HFFc6 (cell line): ENCODE measurements around the gene GRIN2A. TPM values are rescaled to one million over a fixed set of nuclear protein-coding genes. Genes with fewer than 3 reads are reported as not detected.
A peak's percentile ranks its signal among the peaks of the same experiment; 100 is the strongest.

ENCODE experiments used
- DNase-seq: peaks from one replicate; pipeline ENCODE4 v3.0.0-alpha.2; 2018
- H3K27ac Mint-ChIP-seq: 2 replicates; pipeline ENCODE4 v1.8.0; 2020; ENCODE audit warnings: mild to moderate bottlenecking, mixed read lengths
- H3K27me3 Mint-ChIP-seq: 2 replicates; pipeline ENCODE4 v1.8.0; 2021; ENCODE audit warnings: mild to moderate bottlenecking, moderate library complexity, mixed read lengths; ENCODE audit not compliant: insufficient read depth
- H3K36me3 Mint-ChIP-seq: 2 replicates; pipeline ENCODE4 v1.8.0; 2021; ENCODE audit warnings: low read depth, mixed read lengths
- H3K4me1 Mint-ChIP-seq: 2 replicates; pipeline ENCODE4 v1.8.0; 2020; ENCODE audit warnings: low read depth, mixed read lengths
- H3K4me3 Mint-ChIP-seq: 2 replicates; pipeline ENCODE4 v1.8.0; 2020; ENCODE audit warnings: mild to moderate bottlenecking, moderate library complexity, mixed read lengths
- H3K9me3 Mint-ChIP-seq: 2 replicates; pipeline ENCODE4 v1.8.0; 2020; ENCODE audit warnings: mild to moderate bottlenecking, mixed read lengths
- total RNA-seq, 6 experiments: library from RNA; stranded (reverse); fragmentation: NEBNext Ultra II Directional; extraction: Animal tissue kit (Norgen Biotek cat#: 25700); gene quantifications; 2 replicates in 1 of 6; 3 replicates in 5 of 6; pipeline ENCODE4 v1.2.3, GENCODE V29; 2021
- TF ChIP-seq, protein P1 (sequence below): fragments of 200-600 bp; sonication (generic); IDR thresholded peaks from 2 replicates; pipeline ENCODE4 v1.5.0; 2021; ENCODE audit warnings: antibody characterized with exemption, mild to moderate bottlenecking

The GRIN2A gene
- total RNA-seq, 6 experiments from 2014 or later: 0.02 to 0.18 (median 0.08) TPM; not detected in 1

GRCh38 chr16:10200637-10201586 is 18.7 kb upstream of the GRIN2A start:
- no peak overlapping the region for H3K4me3 Mint-ChIP-seq
- TF ChIP-seq, protein P1, sequence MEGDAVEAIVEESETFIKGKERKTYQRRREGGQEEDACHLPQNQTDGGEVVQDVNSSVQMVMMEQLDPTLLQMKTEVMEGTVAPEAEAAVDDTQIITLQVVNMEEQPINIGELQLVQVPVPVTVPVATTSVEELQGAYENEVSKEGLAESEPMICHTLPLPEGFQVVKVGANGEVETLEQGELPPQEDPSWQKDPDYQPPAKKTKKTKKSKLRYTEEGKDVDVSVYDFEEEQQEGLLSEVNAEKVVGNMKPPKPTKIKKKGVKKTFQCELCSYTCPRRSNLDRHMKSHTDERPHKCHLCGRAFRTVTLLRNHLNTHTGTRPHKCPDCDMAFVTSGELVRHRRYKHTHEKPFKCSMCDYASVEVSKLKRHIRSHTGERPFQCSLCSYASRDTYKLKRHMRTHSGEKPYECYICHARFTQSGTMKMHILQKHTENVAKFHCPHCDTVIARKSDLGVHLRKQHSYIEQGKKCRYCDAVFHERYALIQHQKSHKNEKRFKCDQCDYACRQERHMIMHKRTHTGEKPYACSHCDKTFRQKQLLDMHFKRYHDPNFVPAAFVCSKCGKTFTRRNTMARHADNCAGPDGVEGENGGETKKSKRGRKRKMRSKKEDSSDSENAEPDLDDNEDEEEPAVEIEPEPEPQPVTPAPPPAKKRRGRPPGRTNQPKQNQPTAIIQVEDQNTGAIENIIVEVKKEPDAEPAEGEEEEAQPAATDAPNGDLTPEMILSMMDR: no peak
- no peak overlapping the region for H3K27ac Mint-ChIP-seq
- no peaks in the 10 kb centered on the region for H3K36me3 Mint-ChIP-seq
- no peaks in the 10 kb centered on the region for H3K4me1 Mint-ChIP-seq
- H3K27me3 Mint-ChIP-seq: no peaks in the 10 kb centered on the region; the same call in none of the 2 replicates
- no peak for DNase-seq
- no peaks in the 10 kb centered on the region for H3K9me3 Mint-ChIP-seq

GRCh38 chr16:10196999-10197398 is 14.8 kb upstream of the GRIN2A start:
- no peaks in the 10 kb centered on the region for H3K4me1 Mint-ChIP-seq
- TF ChIP-seq, protein P1: no peak
- H3K27me3 Mint-ChIP-seq: no peaks in the 10 kb centered on the region; the same call in none of the 2 replicates
- H3K27ac Mint-ChIP-seq: no peak overlapping the region
- no peaks in the 10 kb centered on the region for H3K36me3 Mint-ChIP-seq
- H3K9me3 Mint-ChIP-seq: no peaks in the 10 kb centered on the region
- no peak overlapping the region for H3K4me3 Mint-ChIP-seq
- no peak for DNase-seq

DNA sequence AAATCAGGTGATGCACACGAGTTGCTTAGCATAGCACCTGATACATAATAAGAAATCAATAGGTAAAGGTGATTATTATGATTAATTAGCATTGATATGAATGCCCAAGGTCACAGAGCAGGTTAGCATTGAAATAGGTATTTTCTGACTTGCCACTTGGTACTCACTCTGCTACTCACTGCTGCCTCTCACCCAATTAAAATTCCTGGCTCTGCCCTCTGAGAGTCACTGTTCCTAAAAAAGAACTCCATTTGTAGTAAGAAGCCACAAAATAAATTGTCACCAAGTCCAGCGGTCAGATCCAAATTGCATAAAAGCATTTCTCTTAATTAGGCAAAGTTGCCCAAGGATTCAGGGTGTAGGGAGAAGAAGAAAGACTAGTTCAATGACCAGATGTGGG is 8.9 kb upstream of the GRIN2A start:
- Mint-ChIP-seq H3K36me3 (no peaks in the 10 kb centered on the region), H3K27ac (no peak overlapping the region), H3K4me3 (no peak overlapping the region), H3K9me3 (no peaks in the 10 kb centered on the region), H3K27me3 (peaks cover 6% of the 10 kb centered on the region), H3K4me1 (peaks cover 10% of the 10 kb centered on the region; the same call in 1 of the 2 replicates)
- DNase-seq: no peak
- TF ChIP-seq, protein P1: no peak

- Mint-ChIP-seq H3K36me3 (no peaks in the 10 kb centered on the region), H3K27me3 (peaks cover 6% of the 10 kb centered on the region), H3K9me3 (no peaks in the 10 kb centered on the region), H3K4me1 (peaks cover 10% of the 10 kb centered on the region; the same call in 1 of the 2 replicates), H3K4me3 (no peak overlapping the region), H3K27ac (no peak overlapping the region)
- TF ChIP-seq, protein P1: no peak
- no peak for DNase-seq
Observed at GRCh38 chr16:10189861-10190390, 7.7 kb upstream of the GRIN2A start.

GRCh38 chr16:10188236-10188635 is 6.0 kb upstream of the GRIN2A start:
- Mint-ChIP-seq H3K27me3 (peaks cover 18% of the 10 kb centered on the region), H3K9me3 (no peaks in the 10 kb centered on the region), H3K36me3 (no peaks in the 10 kb centered on the region), H3K4me1 (peaks cover 10% of the 10 kb centered on the region; the same call in 1 of the 2 replicates), H3K4me3 (no peak overlapping the region), H3K27ac (no peak overlapping the region)
- TF ChIP-seq, protein P1: no peak
- DNase-seq: peak; percentile 14
